Measurements from ENCODE around the gene CUL4B.

- no peak for TF ChIP-seq EZH2 (IDR thresholded peaks at IDR 0.05; ENCODE audit: borderline replicate concordance, low read depth, low read length, poor library complexity, severe bottlenecking)
- TF ChIP-seq, protein P1, sequence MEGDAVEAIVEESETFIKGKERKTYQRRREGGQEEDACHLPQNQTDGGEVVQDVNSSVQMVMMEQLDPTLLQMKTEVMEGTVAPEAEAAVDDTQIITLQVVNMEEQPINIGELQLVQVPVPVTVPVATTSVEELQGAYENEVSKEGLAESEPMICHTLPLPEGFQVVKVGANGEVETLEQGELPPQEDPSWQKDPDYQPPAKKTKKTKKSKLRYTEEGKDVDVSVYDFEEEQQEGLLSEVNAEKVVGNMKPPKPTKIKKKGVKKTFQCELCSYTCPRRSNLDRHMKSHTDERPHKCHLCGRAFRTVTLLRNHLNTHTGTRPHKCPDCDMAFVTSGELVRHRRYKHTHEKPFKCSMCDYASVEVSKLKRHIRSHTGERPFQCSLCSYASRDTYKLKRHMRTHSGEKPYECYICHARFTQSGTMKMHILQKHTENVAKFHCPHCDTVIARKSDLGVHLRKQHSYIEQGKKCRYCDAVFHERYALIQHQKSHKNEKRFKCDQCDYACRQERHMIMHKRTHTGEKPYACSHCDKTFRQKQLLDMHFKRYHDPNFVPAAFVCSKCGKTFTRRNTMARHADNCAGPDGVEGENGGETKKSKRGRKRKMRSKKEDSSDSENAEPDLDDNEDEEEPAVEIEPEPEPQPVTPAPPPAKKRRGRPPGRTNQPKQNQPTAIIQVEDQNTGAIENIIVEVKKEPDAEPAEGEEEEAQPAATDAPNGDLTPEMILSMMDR (conservative IDR thresholded peaks at IDR 0.05; ENCODE audit: low read depth, low read length): no peak
Measured at GRCh38 chrX:120499301-120500072, 61.3 kb downstream of the CUL4B start.
